HG02938 (cell line): Measurements from ENCODE around the gene DERA.
"Not testable (repeated sequence)": the region's sequence is repeated elsewhere in the genome, so short reads cannot be mapped to it uniquely, and the experiment has no call there.

Experiments
- ATAC-seq: cut with Tn5 transposase; IDR thresholded peaks from one replicate; pipeline ENCODE4 v1.9.1; 2021; ENCODE audit warnings: mild to moderate bottlenecking, moderate library complexity; ENCODE audit not compliant: unreplicated experiment

Gene DERA

GRCh38 chr12:15899282-15899870 lies 11.8 kb upstream of the DERA start:
- peak; percentile 53 for ATAC-seq

- no peak for ATAC-seq
These were observed 6.7 kb upstream of the DERA start for GRCh38 chr12:15904378-15904920.

- ATAC-seq = no peak
These were observed 666 bp upstream of the DERA start for GRCh38 chr12:15910468-15910863.

GRCh38 chr12:15911931-15912330 lies 799 bp downstream of the DERA start:
- not testable (repeated sequence) for ATAC-seq

- not testable (repeated sequence) for ATAC-seq
These were observed 3.0 kb downstream of the DERA start for GRCh38 chr12:15914131-15914530.

GRCh38 chr12:15918066-15918465 lies 6.9 kb downstream of the DERA start:
- ATAC-seq = no peak

- ATAC-seq = no peak
These were observed 8.3 kb downstream of the DERA start for GRCh38 chr12:15919418-15919817.

GRCh38 chr12:15924956-15925355 lies 13.8 kb downstream of the DERA start:
- ATAC-seq = no peak

GRCh38 chr12:15928346-15928745 lies 17.2 kb downstream of the DERA start:
- no peak for ATAC-seq

- no peak for ATAC-seq
These were observed 17.9 kb downstream of the DERA start for GRCh38 chr12:15928870-15929571.

- ATAC-seq = peak; percentile 67
These were observed 20.5 kb downstream of the DERA start for GRCh38 chr12:15931590-15932053.

- no peak for ATAC-seq
These were observed 21.2 kb downstream of the DERA start for GRCh38 chr12:15932327-15932726.

- ATAC-seq = no peak
These were observed 21.8 kb downstream of the DERA start for GRCh38 chr12:15932971-15933370.

- no peak for ATAC-seq
These were observed 22.6 kb downstream of the DERA start for GRCh38 chr12:15933751-15934150.

GRCh38 chr12:15936751-15937150 lies 25.6 kb downstream of the DERA start:
- ATAC-seq = no peak

- no peak for ATAC-seq
These were observed 26.8 kb downstream of the DERA start for GRCh38 chr12:15937902-15938301.

GRCh38 chr12:15939111-15939510 lies 28.0 kb downstream of the DERA start:
- ATAC-seq = no peak

- ATAC-seq = no peak
These were observed 31.3 kb downstream of the DERA start for GRCh38 chr12:15942475-15942874.

GRCh38 chr12:15943519-15943918 lies 32.4 kb downstream of the DERA start:
- not testable (repeated sequence) for ATAC-seq

GRCh38 chr12:15948461-15948860 lies 37.3 kb downstream of the DERA start:
- ATAC-seq = not testable (repeated sequence)

GRCh38 chr12:15955281-15955680 lies 44.1 kb downstream of the DERA start:
- ATAC-seq = no peak

- no peak for ATAC-seq
These were observed 44.9 kb downstream of the DERA start for GRCh38 chr12:15956010-15956409.
